ENCODE results near the gene DTWD2.

DNA sequence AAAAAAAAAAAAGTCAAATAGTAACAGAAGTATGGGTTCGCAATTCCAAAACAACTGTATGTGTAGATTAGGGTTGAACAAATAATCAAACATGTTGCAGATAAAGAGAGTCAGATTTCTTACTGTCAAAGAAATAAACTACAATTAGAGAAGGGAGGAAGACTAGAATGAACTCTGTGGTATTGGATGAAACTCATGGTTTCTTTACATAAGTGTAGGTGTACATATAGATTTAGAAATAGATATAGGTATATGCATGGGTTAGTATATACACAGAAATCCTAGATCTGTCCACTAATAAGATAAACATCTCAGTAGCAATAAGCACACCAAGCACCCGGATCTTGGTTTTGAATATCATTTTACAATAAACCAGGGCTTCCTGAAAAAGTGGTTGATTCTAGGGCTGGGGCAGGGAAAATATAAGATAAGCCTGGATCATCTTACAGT, 21.3 kb downstream of the DTWD2 start:
- TF ChIP-seq, protein P1, sequence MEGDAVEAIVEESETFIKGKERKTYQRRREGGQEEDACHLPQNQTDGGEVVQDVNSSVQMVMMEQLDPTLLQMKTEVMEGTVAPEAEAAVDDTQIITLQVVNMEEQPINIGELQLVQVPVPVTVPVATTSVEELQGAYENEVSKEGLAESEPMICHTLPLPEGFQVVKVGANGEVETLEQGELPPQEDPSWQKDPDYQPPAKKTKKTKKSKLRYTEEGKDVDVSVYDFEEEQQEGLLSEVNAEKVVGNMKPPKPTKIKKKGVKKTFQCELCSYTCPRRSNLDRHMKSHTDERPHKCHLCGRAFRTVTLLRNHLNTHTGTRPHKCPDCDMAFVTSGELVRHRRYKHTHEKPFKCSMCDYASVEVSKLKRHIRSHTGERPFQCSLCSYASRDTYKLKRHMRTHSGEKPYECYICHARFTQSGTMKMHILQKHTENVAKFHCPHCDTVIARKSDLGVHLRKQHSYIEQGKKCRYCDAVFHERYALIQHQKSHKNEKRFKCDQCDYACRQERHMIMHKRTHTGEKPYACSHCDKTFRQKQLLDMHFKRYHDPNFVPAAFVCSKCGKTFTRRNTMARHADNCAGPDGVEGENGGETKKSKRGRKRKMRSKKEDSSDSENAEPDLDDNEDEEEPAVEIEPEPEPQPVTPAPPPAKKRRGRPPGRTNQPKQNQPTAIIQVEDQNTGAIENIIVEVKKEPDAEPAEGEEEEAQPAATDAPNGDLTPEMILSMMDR (IDR thresholded peaks at IDR 0.05) = no peak
- TF ChIP-seq POLR2A (IDR thresholded peaks at IDR 0.05) = no peak

Measured in right lobe of liver (tissue), 4 donors.